ENCODE data around the gene LSR.

Gene LSR

GRCh38 chr19:35249146-35249847 is 495 bp downstream of the LSR start:
- no peak for DNase-seq

DNA sequence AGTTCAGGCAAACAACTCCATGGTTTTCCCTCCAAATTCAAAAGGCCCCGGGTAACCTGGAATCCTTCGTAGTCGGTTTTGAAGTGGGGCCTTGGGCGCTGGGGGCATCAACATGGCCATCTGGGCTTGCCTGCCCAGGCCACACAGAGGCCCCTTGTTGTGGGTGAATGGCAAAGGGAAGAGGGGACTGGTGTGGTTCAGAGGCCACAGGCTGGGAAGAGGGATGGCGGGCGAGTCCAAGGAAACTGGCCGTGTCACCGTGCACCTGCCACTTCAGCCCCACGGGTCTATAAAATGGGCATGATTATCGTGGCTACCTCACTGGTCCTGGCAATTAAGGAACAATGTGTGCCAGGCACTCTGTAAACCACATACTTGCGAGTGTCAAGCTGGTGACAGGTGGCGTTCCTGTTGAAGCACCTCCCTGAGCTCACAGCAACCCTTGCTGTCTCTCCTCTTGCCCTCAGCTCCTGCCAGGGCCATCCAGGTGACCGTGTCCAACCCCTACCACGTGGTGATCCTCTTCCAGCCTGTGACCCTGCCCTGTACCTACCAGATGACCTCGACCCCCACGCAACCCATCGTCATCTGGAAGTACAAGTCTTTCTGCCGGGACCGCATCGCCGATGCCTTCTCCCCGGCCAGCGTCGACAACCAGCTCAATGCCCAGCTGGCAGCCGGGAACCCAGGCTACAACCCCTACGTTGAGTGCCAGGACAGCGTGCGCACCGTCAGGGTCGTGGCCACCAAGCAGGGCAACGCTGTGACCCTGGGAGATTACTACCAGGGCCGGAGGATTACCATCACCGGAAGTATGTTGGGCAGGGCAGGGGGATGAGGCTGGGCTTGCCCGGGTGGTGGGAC is 1.3 kb downstream of the LSR start:
- DNase-seq = no peak

GRCh38 chr19:35251456-35251855 is 2.7 kb downstream of the LSR start:
- DNase-seq = no peak

DNA sequence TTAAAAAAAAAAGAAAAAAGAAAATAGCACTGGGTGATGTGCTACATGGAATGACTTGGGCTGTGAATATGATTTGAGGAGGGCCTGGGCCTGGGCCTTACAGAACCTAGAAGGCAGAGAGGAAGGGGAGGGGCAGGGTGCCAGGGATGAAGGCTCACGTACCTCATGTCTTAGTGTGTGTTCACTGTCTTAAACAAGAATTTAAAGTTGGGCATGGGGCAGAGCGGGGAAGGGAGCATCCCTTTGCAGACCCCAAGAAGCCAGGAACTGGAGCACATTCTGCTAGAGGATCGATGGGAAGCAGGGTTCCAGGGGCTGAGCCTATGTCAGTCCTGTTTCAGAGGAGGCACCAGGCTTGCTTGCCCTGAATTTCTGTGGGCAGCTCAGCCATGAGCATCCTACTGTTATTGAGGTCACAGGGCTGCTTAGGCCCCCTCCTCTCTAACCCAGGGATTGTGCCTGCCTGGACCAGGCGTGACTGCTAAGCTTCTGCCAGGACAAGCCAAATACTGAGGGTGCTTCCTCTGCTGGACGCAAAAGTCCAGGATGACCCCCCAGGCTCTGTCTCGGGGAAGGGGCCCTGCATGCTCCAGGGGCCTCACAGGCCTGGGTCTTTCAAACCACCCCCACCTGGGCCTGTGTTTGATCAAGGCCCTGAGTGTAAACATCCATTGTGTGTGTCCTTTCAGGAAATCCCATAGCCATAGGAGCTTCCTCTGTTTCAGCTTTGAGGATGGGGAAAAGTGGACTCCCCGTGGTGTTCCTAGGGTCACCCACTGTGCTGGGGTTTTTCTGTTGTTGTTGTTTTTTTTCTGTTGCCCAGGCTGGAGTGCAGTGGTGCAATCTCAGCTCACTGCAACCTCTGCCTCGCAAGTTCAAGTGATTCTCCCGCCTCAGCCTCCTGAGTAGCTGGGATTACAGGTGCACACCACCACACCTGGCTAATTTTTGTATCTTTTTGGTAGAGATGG is 4.8 kb downstream of the LSR start:
- DNase-seq = no peak

DNA sequence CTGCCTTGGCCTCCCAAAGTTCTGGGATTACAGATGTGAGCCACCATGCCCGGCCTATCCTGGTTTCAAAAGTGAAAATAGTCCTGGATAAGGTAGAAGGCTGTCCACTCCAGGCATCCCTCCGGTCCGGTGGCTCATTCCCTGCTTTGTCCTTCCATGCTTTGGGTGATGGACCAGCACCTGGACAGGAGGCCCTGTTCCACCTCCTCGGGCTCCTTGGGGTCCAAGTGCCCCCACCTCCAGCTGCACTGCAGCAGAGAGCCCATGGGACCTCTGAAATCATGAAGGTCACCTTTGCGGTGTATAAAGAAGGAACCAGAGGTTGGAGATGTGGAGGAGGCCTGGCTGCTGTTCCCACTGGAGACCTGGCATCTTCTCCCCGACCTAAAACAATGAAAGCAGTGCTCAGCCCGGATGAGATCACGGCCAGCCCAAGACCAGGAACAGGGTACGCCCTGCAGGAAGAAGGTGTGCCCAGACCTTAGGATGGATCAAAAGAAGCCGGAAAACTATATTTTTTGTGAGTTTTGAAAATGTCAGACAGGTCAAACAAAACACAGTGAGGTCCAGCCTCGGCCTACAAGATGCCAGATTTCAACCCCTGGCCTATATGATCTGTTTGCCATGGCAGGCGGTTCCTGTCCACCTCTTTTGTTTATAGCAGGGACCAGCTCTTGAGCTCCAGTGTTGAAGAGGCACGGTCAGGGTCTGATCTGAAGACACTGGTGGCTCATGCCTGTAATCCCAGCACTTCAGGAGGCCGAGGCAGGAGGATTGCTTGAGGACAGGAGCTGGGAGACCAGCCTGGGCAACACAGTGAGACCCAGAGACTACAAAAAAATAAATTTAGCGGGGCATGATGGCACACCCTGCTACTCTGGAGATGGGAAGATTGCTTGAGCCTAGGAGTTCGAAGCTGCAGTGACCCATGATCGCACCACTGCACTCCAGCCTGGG is 5.8 kb downstream of the LSR start:
- DNase-seq = no peak

- no peak for DNase-seq
These were observed 7.8 kb downstream of the LSR start for GRCh38 chr19:35256566-35256965.

DNA sequence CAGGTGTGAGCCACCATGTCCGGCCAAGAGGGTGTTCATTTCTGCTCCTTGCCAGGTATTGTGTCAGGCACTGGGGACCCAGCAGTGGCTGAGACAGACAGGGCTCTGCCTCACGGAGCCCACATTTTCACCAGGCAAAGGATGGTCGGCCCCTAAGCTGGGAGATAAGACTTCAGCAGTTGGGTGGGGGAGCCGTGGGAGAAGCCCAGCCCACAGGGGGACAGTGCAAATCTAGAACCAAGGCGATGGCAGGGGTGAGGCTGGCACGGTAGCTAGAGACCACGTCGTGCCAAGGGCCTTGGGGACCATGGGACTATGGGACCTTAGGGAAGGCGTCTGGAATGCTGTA is 8.3 kb downstream of the LSR start:
- no peak for DNase-seq

DNA sequence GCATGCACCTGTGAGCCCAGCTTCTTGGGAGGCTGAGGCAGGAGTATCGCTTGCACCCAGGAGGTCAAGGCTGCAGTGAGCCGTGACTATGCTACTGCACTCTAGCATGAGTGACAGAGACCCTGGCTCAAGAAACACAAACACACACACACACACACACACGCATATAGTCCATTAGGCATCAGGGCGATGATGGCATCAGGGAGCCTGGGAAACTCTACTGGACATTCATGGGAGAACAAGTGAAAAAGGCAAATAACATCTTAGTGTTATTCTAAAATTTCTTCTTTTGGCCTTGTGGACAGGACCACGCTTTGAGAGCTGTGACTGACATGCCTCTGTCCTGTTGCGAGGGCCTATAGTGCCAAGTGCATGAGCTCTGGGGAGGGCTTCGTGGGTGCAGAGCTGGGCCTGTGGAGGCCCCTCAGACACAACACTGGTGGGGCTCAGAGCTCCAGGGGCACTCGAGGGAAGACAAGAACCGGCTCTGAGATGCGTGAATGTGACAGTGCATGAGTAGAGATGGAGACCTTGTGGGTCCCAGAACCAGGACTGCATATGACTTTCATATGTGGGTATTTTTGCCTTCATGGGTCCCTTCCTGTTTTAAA is 12.0 kb downstream of the LSR start:
- DNase-seq = no peak

DNA sequence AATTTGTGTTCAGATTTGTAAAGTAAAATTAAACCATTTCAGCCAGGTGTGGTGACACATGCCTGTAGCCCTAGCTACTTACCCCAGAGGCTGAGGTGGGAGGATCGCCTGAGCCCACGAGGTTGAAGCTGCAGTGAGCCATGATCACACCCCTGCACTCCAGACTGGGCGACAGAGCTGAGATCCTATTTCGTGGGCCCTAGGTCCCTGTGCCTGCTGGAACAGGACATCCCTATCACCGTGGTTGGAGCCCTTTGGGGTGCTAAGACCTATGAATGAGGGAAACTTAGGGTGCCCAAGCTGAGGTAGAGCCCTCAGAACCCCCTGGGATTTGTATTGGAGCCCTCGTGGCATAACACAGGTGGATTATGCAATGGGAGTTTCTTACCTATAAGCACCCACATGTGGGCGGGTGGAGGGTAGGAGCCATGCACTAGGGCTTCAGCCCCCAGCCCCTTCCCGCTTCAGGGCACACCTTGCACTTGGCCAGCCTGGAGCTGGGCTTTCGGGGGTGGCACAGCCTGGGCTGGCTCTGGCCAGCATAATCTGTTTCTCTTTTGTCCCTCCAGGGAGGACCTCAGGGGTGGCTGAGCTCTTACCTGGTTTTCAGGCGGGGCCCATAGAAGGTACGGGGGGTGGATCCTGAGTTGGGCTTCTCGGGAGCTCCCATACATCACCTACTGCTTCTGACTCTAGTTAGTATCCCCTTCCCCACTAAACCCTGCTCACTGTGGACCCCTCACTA is 12.7 kb downstream of the LSR start:
- DNase-seq = no peak

DNA sequence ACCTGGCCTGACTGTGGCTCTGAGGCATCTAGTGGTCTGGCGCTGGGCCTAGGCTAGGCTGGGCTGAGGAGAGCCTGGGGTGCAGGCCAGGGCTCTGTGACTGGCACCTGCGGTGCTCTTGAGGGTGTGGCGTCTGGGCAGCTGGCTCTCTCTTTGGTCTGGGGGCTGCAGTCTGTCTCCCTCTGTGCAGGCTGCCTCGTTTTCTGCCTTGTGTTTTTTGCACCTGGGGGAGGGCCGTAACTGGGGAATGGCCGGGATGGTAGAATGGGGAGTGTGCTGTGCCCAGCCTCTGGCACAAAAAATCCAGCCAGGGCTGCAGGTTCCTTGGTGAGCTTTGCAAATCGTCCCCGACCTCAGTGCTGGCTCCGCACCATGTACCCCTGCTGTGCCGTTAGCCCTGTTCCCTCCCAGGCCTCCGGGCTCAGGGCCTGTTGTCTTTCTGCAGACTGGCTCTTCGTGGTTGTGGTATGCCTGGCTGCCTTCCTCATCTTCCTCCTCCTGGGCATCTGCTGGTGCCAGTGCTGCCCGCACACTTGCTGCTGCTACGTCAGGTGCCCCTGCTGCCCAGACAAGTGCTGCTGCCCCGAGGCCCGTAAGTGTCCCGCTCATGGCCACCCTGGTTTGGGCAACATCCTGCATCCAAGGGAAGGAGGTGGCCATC is 13.4 kb downstream of the LSR start:
- no peak for DNase-seq

GRCh38 chr19:35264268-35265125 is 15.7 kb downstream of the LSR start:
- no peak for DNase-seq

DNA sequence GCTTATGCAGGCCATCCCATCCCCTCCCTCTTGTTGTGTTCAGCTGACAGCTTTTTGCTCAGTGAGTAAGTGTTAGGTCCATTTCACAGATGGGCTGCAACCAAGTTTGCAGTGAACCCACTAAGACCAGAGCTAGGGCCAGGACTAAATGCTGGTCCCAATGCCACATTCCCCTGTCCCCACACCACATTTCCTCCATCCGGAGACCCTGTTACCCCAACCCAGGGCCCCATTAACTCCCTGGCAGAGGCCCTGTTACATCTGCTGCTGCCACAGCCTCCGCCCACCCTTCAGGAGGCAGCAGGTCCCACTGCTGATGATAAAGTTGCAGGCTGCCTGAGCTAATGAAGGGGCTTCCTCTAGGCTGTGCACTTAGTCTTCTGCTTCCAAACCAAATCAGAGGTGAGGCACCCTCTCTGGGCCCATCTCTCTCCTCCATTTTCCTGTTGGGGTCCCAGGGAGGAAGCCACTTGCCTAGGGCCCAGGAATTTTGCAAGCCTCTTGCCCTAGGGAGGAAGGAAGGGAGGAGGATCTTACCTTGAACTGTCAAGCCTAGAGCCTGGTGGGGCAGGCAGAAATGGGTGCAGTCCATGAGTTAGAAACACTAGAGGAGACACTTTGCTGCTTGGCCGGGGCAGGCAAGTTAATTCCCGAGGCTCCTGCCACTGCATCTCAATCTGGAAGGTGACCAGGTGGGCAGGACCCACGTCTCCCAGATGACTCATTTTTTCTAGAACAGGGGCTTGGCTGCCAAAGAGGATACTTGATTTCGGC is 16.5 kb downstream of the LSR start:
- no peak for DNase-seq

- no peak for DNase-seq
These were observed 17.2 kb downstream of the LSR start for GRCh38 chr19:35265900-35266519.

GRCh38 chr19:35266520-35267352 is 17.9 kb downstream of the LSR start:
- no peak for DNase-seq

DNA sequence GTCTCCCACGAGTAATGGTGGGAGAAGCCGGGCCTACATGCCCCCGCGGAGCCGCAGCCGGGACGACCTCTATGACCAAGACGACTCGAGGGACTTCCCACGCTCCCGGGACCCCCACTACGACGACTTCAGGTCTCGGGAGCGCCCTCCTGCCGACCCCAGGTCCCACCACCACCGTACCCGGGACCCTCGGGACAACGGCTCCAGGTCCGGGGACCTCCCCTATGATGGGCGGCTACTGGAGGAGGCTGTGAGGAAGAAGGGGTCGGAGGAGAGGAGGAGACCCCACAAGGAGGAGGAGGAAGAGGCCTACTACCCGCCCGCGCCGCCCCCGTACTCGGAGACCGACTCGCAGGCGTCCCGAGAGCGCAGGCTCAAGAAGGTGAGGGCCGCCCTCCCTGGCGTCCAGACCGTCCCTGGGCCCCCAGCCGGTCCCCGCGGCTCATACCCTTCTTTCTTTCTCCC is 18.6 kb downstream of the LSR start:
- no peak for DNase-seq

GRCh38 chr19:35267818-35268535 is 19.2 kb downstream of the LSR start:
- peak; percentile 90 for DNase-seq

Measured in eye (tissue), 1 donor.